CD14-positive monocyte (primary cell): ENCODE data around the gene CACNA1E. TPM values are rescaled to one million over a fixed set of nuclear protein-coding genes. Genes with fewer than 3 reads are reported as not detected.

Experiments used
- DNase-seq, 3 donors: peaks; one replicate each; pipeline ENCODE4 v3.0.0-alpha.2; 2011 to 2022
- H2AFZ ChIP-seq: 2 replicates; pipeline ENCODE4 v1.6.0; 2012; ENCODE audit warnings: mild to moderate bottlenecking, low read depth, low read length, inconsistent platforms; ENCODE audit not compliant: insufficient read depth, poor library complexity, severe bottlenecking
- H3K27ac ChIP-seq, 2 donors: 1 replicate in 1 of 2; 2 replicates in 1 of 2; pipeline ENCODE4 v1.5.1; 2012 to 2013; ENCODE audit warnings: low read length in 2 of 2, control low read depth in 1 of 2, inconsistent platforms in 1 of 2, low read depth in 1 of 2, mild to moderate bottlenecking in 1 of 2
- H3K27me3 ChIP-seq, 2 donors: one replicate each; pipeline versions ENCODE4 v1.6.0 to v1.6.1; 2011 to 2013; ENCODE audit warnings: low read length in 2 of 2; ENCODE audit not compliant: control insufficient read depth in 2 of 2, insufficient read depth in 2 of 2
- H3K36me3 ChIP-seq, 2 donors: replicated peaks in 1 of 2; 1 replicate in 1 of 2; 2 replicates in 1 of 2; pipeline versions ENCODE4 v1.5.1 to v1.6.1; 2012 to 2013; ENCODE audit warnings: low read length in 2 of 2, control low read depth in 1 of 2, inconsistent platforms in 1 of 2, mild to moderate bottlenecking in 1 of 2; ENCODE audit not compliant: insufficient read depth in 2 of 2, control insufficient read depth in 1 of 2
- H3K4me1 ChIP-seq, 2 donors: 1 replicate in 1 of 2; 2 replicates in 1 of 2; pipeline versions ENCODE4 v1.5.1 to v1.6.1; 2012 to 2013; ENCODE audit warnings: low read length in 2 of 2, control low read depth in 1 of 2, inconsistent platforms in 1 of 2, mild to moderate bottlenecking in 1 of 2, moderate library complexity in 1 of 2; ENCODE audit not compliant: insufficient read depth in 2 of 2, control insufficient read depth in 1 of 2
- H3K4me2 ChIP-seq: replicated peaks from 2 replicates; pipeline ENCODE3; 2012; ENCODE audit warnings: low read length, moderate library complexity, mild to moderate bottlenecking; ENCODE audit not compliant: poor library complexity, severe bottlenecking; ENCODE audit errors: extremely low read depth
- H3K4me3 ChIP-seq, 3 experiments: fragments of 200-600 bp in 1 of 3; sonication (generic) in 1 of 3; replicated peaks in 1 of 3; 1 replicate in 2 of 3; 2 replicates in 1 of 3; pipeline ENCODE4 v1.5.1; 2011 to 2013; ENCODE audit warnings: low read length in 3 of 3, mild to moderate bottlenecking in 3 of 3, control low read depth in 2 of 3, low read depth in 2 of 3, inconsistent platforms in 1 of 3, moderate library complexity in 1 of 3
- H3K79me2 ChIP-seq: 2 replicates; pipeline ENCODE4 v1.6.0; 2012; ENCODE audit warnings: mild to moderate bottlenecking, control low read depth, inconsistent platforms, low read length, moderate library complexity; ENCODE audit not compliant: insufficient read depth
- H3K9ac ChIP-seq: 2 replicates; pipeline ENCODE4 v1.6.0; 2017; ENCODE audit warnings: low read length, mild to moderate bottlenecking; ENCODE audit not compliant: insufficient read depth, poor library complexity, severe bottlenecking
- H3K9me3 ChIP-seq, 2 donors: replicated peaks in 1 of 2; 1 replicate in 1 of 2; 2 replicates in 1 of 2; pipeline versions ENCODE4 v1.5.1 to v1.6.1; 2012 to 2013; ENCODE audit warnings: low read length in 2 of 2, control low read depth in 1 of 2; ENCODE audit not compliant: control insufficient read depth in 1 of 2, insufficient read depth in 1 of 2
- H4K20me1 ChIP-seq: 2 replicates; pipeline ENCODE4 v1.6.0; 2012; ENCODE audit warnings: mild to moderate bottlenecking, low read length, control low read depth, moderate library complexity; ENCODE audit not compliant: insufficient read depth
- H3K27ac Mint-ChIP-seq, 7 donors: one replicate each; pipeline ENCODE4 v1.8.0; 2020; ENCODE audit warnings: mild to moderate bottlenecking in 7 of 7, mixed read lengths in 7 of 7, moderate library complexity in 6 of 7, inconsistent platforms in 2 of 7
- H3K27me3 Mint-ChIP-seq, 3 donors: one replicate each; pipeline ENCODE4 v1.8.0; 2021 to 2022; ENCODE audit warnings: low read depth in 3 of 3, mild to moderate bottlenecking in 3 of 3, mixed read lengths in 3 of 3, moderate library complexity in 3 of 3, inconsistent platforms in 1 of 3
- H3K36me3 Mint-ChIP-seq, 2 donors: one replicate each; pipeline ENCODE4 v1.8.0; 2020; ENCODE audit warnings: mixed read lengths in 2 of 2, inconsistent platforms in 1 of 2, mild to moderate bottlenecking in 1 of 2
- H3K4me1 Mint-ChIP-seq: one replicate; pipeline ENCODE4 v1.8.0; 2020; ENCODE audit warnings: mild to moderate bottlenecking, mixed read lengths
- H3K4me3 Mint-ChIP-seq, 2 donors: one replicate each; pipeline ENCODE4 v1.8.0; 2020; ENCODE audit warnings: mild to moderate bottlenecking in 2 of 2, mixed read lengths in 2 of 2, moderate library complexity in 1 of 2
- H3K9me3 Mint-ChIP-seq, 7 donors: one replicate each; pipeline ENCODE4 v1.8.0; 2020 to 2022; ENCODE audit warnings: mixed read lengths in 7 of 7, mild to moderate bottlenecking in 6 of 7, moderate library complexity in 6 of 7, inconsistent platforms in 2 of 7
- WGBS: methylation state at CpG from one replicate; pipeline ENCODE4 v1.1.5; 2013; ENCODE audit warnings: missing lambda C conversion rate; ENCODE audit not compliant: insufficient coverage; 5-methylcytosine and 5-hydroxymethylcytosine counted together
- intact Hi-C, 2 donors: fragments of 100-400 bp; cut with micrococcal nuclease; formaldehyde crosslinking; loops; one replicate each; pipeline versions ENCODE4 v1.15.0 to v1.15.1; 2023
- polyA plus RNA-seq, 3 donors: library from polyadenylated mRNA; depleted of rRNA in 1 of 3; unstranded in 2 of 3; stranded (reverse) in 1 of 3; fragments of 300-500 nt in 2 of 3; fragments of >200 nt in 1 of 3; fragmentation: Illumina TruSeq in 2 of 3; gene quantifications; 1 replicate in 2 of 3; 2 replicates in 1 of 3; pipeline ENCODE4 v1.2.3, GENCODE V29; 2012 to 2021
- TF ChIP-seq, protein P1 (sequence below): fragments of 200-600 bp; IDR thresholded peaks from one replicate; pipeline ENCODE4 v1.8.0; 2022; ENCODE audit warnings: antibody characterized with exemption, mild to moderate bottlenecking

The CACNA1E gene
- polyA plus RNA-seq, 3 donors: 0.04 TPM; not detected in 2

DNA sequence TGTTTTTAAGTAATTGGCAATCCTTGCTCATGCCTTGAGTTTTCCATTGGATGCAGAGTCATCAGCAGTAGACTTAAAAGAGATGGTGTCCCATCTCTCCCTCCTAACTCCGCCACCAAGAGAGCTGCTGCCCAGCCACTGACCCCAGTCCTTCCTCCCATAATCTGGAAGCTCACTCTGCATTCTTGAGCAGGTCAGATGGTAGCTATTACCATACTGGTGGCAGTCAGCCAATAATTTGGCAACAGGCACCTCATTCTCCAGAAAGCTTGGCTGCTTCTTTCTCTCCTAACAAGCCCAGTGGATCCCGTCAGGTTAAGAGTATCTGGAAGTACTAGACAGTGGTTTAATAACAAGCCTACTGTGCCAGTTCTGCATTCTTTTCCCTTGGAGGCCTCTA lies 306.1 kb downstream of the CACNA1E start:
- TF ChIP-seq, protein P1, sequence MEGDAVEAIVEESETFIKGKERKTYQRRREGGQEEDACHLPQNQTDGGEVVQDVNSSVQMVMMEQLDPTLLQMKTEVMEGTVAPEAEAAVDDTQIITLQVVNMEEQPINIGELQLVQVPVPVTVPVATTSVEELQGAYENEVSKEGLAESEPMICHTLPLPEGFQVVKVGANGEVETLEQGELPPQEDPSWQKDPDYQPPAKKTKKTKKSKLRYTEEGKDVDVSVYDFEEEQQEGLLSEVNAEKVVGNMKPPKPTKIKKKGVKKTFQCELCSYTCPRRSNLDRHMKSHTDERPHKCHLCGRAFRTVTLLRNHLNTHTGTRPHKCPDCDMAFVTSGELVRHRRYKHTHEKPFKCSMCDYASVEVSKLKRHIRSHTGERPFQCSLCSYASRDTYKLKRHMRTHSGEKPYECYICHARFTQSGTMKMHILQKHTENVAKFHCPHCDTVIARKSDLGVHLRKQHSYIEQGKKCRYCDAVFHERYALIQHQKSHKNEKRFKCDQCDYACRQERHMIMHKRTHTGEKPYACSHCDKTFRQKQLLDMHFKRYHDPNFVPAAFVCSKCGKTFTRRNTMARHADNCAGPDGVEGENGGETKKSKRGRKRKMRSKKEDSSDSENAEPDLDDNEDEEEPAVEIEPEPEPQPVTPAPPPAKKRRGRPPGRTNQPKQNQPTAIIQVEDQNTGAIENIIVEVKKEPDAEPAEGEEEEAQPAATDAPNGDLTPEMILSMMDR: no peak
- H3K27ac Mint-ChIP-seq: no peak overlapping the region
- Histone ChIP-seq H2AFZ (no peak overlapping the region), H3K9ac (no peak overlapping the region), H3K4me1 (no peaks in the 10 kb centered on the region), H3K79me2 (no peaks in the 10 kb centered on the region), H3K9me3 (no peaks in the 10 kb centered on the region), H3K4me3 (no peak overlapping the region), H3K27me3 (no peaks in the 10 kb centered on the region), H3K4me2 (no peak overlapping the region), H3K27ac (no peak overlapping the region), H3K36me3 (no peaks in the 10 kb centered on the region), H4K20me1 (no peaks in the 10 kb centered on the region)
- H3K9me3 Mint-ChIP-seq: peaks cover 0 to 7% (median 3%) of the 10 kb centered on the region in 7 donors
- H3K27me3 Mint-ChIP-seq: peaks cover 0 to 4% (median 0%) of the 10 kb centered on the region in 3 donors
- no peaks in the 10 kb centered on the region for H3K4me1 Mint-ChIP-seq
- DNase-seq: no peak
- no peak overlapping the region for H3K4me3 Mint-ChIP-seq
- H3K36me3 Mint-ChIP-seq: no peaks in the 10 kb centered on the region
- intact Hi-C loops: no loop called here
- 100% methylated on average over 1 of the region's 2 CpGs for WGBS

DNA sequence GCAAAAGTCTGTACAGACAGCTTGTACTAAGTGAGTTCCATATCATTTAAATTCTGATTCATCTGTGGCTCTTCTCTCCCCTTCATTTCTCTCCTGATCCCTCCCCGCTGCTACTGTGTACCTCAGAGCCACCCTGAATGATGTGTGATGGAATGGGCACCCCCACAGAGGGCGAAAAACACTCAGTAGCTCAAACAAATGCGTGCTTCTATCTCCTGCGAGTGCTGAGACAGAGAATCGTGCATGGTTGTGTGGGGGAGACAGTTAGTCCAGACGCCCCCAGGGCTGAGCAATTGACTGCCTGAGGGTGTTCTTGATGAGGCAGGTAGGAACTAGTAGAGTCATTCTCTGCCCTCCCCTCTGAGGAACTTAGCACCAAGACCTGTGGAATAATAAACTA lies 308.4 kb downstream of the CACNA1E start:
- H3K4me2 ChIP-seq: no peak overlapping the region
- intact Hi-C loops: no loop called here
- H2AFZ ChIP-seq: no peak overlapping the region
- no peak overlapping the region for H3K9ac ChIP-seq
- H3K27ac Mint-ChIP-seq: peak overlapping the region in 1 of 7 donors; percentile 15
- H3K36me3 Mint-ChIP-seq: no peaks in the 10 kb centered on the region
- H3K9me3 ChIP-seq: no peaks in the 10 kb centered on the region
- TF ChIP-seq, protein P1: no peak
- no peak overlapping the region for H3K27ac ChIP-seq
- no peak overlapping the region for H3K4me3 Mint-ChIP-seq
- H3K79me2 ChIP-seq: no peaks in the 10 kb centered on the region
- no peaks in the 10 kb centered on the region for H4K20me1 ChIP-seq
- no peak overlapping the region for H3K4me3 ChIP-seq
- peaks cover 0 to 4% (median 0%) of the 10 kb centered on the region in 3 donors for H3K27me3 Mint-ChIP-seq
- no peaks in the 10 kb centered on the region for H3K4me1 Mint-ChIP-seq
- DNase-seq: no peak
- H3K4me1 ChIP-seq: no peaks in the 10 kb centered on the region
- H3K36me3 ChIP-seq: no peaks in the 10 kb centered on the region
- H3K9me3 Mint-ChIP-seq: peaks cover 1 to 7% (median 3%) of the 10 kb centered on the region in 7 donors
- 83% methylated on average over 1 of the region's 6 CpGs for WGBS
- no peaks in the 10 kb centered on the region for H3K27me3 ChIP-seq
